ENCODE data around the gene SEMA4C. TPM values are rescaled to one million over a fixed set of nuclear protein-coding genes. Genes with fewer than 3 reads are reported as not detected.

Gene SEMA4C
- polyA plus RNA-seq, 2 of the 4 experiments (the other 2 are of a cell fraction) = 11.0 to 14.4 TPM

- peak overlapping the region; percentile 99 to 100 for H3K27ac ChIP-seq
- H3K4me3 ChIP-seq = peak overlapping the region; percentile 100
- DNase-seq (ENCODE audit: low read depth in 1 of 2, low spot score in 1 of 2) = peak; percentile 87 to 89
- CTCF ChIA-PET = interaction anchor here (0.6 to 4.2 kb wide), 25 partner anchors 10 to 319 kb away, joined by 3 to 54 read pairs (median 6); partner anchors contain the start of genes ANKRD36 and ANKRD39
- peak; percentile 81 to 90 for ATAC-seq
- FAIRE-seq = no peak
- peak overlapping the region; percentile 90 for H3K4me2 ChIP-seq
- POLR2A ChIA-PET = interaction anchor here (0.7 to 1.5 kb wide), 5 partner anchors 11 to 230 kb away, joined by 3 to 30 read pairs (median 4); partner anchors contain the start of genes ANKRD39, CNNM3 and KANSL3
- no peaks in the 10 kb centered on the region for H3K9me3 ChIP-seq
- WGBS (ENCODE audit: missing lambda C conversion rate) = 0% methylated on average over 1 of the region's 76 CpGs
- H3K4me1 ChIP-seq = peaks cover 13% of the 10 kb centered on the region
- no peak for TF ChIP-seq ZSCAN20 (CRISPR knock-in tag; IDR thresholded peaks at IDR 0.05)
- no peak for TF ChIP-seq HEYL (CRISPR knock-in tag; IDR thresholded peaks at IDR 0.05)
- no peak for TF ChIP-seq RARB (CRISPR knock-in tag; IDR thresholded peaks at IDR 0.05)
- no peak for TF ChIP-seq ZC3H11A (IDR thresholded peaks at IDR 0.05)
- TF ChIP-seq REST (IDR thresholded peaks at IDR 0.05) = no peak
- no peak for TF ChIP-seq NFE2L2 (conservative IDR thresholded peaks at IDR 0.05; ENCODE audit: low read length)
- TF ChIP-seq HMGXB4 (CRISPR knock-in tag; IDR thresholded peaks at IDR 0.05; ENCODE audit: borderline replicate concordance) = peak; percentile 87; the same call in 1 of the 2 replicates
- TF ChIP-seq TP53 (CRISPR knock-in tag; IDR thresholded peaks at IDR 0.05) = no peak
- TF ChIP-seq HDAC2 (IDR thresholded peaks at IDR 0.05) = no peak
- no peak for TF ChIP-seq BHLHE40 (IDR thresholded peaks at IDR 0.05; ENCODE audit: low read depth, low read length)
- no peak for TF ChIP-seq RNF2 (IDR thresholded peaks at IDR 0.05; ENCODE audit: borderline replicate concordance, low read depth)
- no peak for TF ChIP-seq E2F6 (IDR thresholded peaks at IDR 0.05; ENCODE audit: borderline replicate concordance, low read depth)
- TF ChIP-seq BCL3 (IDR thresholded peaks at IDR 0.05) = peak; percentile 26; the same call in 1 of the 3 replicates
- TF ChIP-seq RCOR1 (IDR thresholded peaks at IDR 0.05; ENCODE audit: low read depth, low read length) = no peak
- TF ChIP-seq JUNB (IDR thresholded peaks at IDR 0.05) = no peak
- TF ChIP-seq KDM1A (IDR thresholded peaks at IDR 0.05; ENCODE audit: low read depth) = no peak
- TF ChIP-seq SMC3 (IDR thresholded peaks at IDR 0.05) = peak; percentile 37; the same call in 1 of the 3 replicates
- peak in 1 of 2 experiments; percentile 80; a peak in 3 of 4 replicates for TF ChIP-seq CEBPB (IDR thresholded peaks at IDR 0.05)
- TF ChIP-seq ELK1 (IDR thresholded peaks at IDR 0.05; ENCODE audit: low read depth, low read length) = no peak
- peak; percentile 54 to 65; a peak in 4 of 5 replicates for TF ChIP-seq JUN (IDR thresholded peaks at IDR 0.05)
- TF ChIP-seq CTCF (IDR thresholded peaks at IDR 0.05) = peak; percentile 77
- TF ChIP-seq EP300 (IDR thresholded peaks at IDR 0.05) = no peak
- TF ChIP-seq MAX (IDR thresholded peaks at IDR 0.05) = peak; percentile 65; the same call in 1 of the 2 replicates
- no peak for TF ChIP-seq MAZ (IDR thresholded peaks at IDR 0.05; ENCODE audit: borderline replicate concordance, low read depth, low read length)
- TF ChIP-seq CBX8 (IDR thresholded peaks at IDR 0.05) = no peak
- peak; percentile 77 for TF ChIP-seq POLR2A (IDR thresholded peaks at IDR 0.05; ENCODE audit: low read length)
- no peak for TF ChIP-seq EHF (CRISPR knock-in tag; IDR thresholded peaks at IDR 0.05)
- TF ChIP-seq CBX2 (IDR thresholded peaks at IDR 0.05; ENCODE audit: borderline replicate concordance, low read depth) = no peak
- no peak for TF ChIP-seq FOXS1 (CRISPR knock-in tag; IDR thresholded peaks at IDR 0.05)
- TF ChIP-seq MAFK (IDR thresholded peaks at IDR 0.05; ENCODE audit: partially characterized antibody) = no peak
- TF ChIP-seq NPAS2 (CRISPR knock-in tag; IDR thresholded peaks at IDR 0.05; ENCODE audit: borderline replicate concordance) = no peak
These were observed 1.2 kb downstream of the SEMA4C start for GRCh38 chr2:96868555-96869280.
